HCT116 (cell line): Measurements from ENCODE around the gene CHCHD3. TPM values are rescaled to one million over a fixed set of nuclear protein-coding genes. Genes with fewer than 3 reads are reported as not detected.

ENCODE experiments used
- ATAC-seq: fragments of 200-7000 bp; cut with Tn5 transposase; 2 replicates; pipeline ENCODE4 v1.9.1; 2020; ENCODE audit warnings: mild to moderate bottlenecking, moderate library complexity
- BruUV-seq: library from RNA; stranded (reverse); fragments of 400-500 nt; replicated peaks from 2 replicates; lab custom pipeline; 2021; lab: Mats Ljungman, UMichigan
- CTCF ChIA-PET: fragments of 300-600 bp; sonication (Branson Sonifier 250); formaldehyde crosslinking; loops from one replicate; lab custom pipeline; 2021; ENCODE audit warnings: antibody characterized with exemption; lab: Charles Lee
- POLR2A ChIA-PET: fragments of 300-600, 350-600 bp; sonication (Branson Sonifier 250); formaldehyde crosslinking; loops from one replicate; lab custom pipeline; 2021; ENCODE audit warnings: antibody characterized with exemption; lab: Charles Lee
- RAD21 ChIA-PET, 2 experiments: fragments of 300-600 bp; sonication (Branson Sonifier 250); formaldehyde crosslinking; loops; one replicate each; lab custom pipeline; 2023; ENCODE audit warnings: low total read pairs in 2 of 2; ENCODE audit not compliant: uncharacterized antibody in 2 of 2, unreplicated experiment in 2 of 2, low non-redundant PET in 1 of 2; lab: Charles Lee
- DNase-seq: peaks from one replicate; pipeline ENCODE4 v3.0.0-alpha.2; 2010; ENCODE audit warnings: low read depth, low spot score
- H2AFZ ChIP-seq: fragments of 200-600 bp; shearing (Covaris generic), sonication (generic); 2 replicates; pipeline ENCODE4 v1.6.1; 2017; ENCODE audit warnings: low read depth, mixed run types, mixed read lengths, antibody characterized with exemption, low read length; ENCODE audit not compliant: poor library complexity, severe bottlenecking
- H3K27ac ChIP-seq: 2 replicates; pipeline ENCODE4 v1.5.1; 2012; ENCODE audit warnings: low read depth, low read length
- H3K27me3 ChIP-seq: fragments of 200-600 bp; sonication (generic); 2 replicates; pipeline ENCODE4 v1.6.1; 2016; ENCODE audit warnings: mixed run types, low read length, mixed read lengths; ENCODE audit not compliant: insufficient read depth
- H3K36me3 ChIP-seq, 2 experiments: fragments of 200-500 bp in 1 of 2; fragments of 200-600 bp in 1 of 2; sonication (Bioruptor generic) in 1 of 2; sonication (generic) in 1 of 2; 2 replicates each; pipeline versions ENCODE4 v1.5.1 to v1.6.1; 2014 to 2016; ENCODE audit warnings: low read length in 2 of 2, inconsistent platforms in 1 of 2, mixed read lengths in 1 of 2, mixed run types in 1 of 2; ENCODE audit not compliant: insufficient read depth in 2 of 2, control insufficient read depth in 1 of 2
- H3K4me1 ChIP-seq, 2 experiments: fragments of 200-600 bp in 1 of 2; sonication (generic) in 1 of 2; 2 replicates each; pipeline versions ENCODE4 v1.5.1 to v1.6.1; 2012 to 2017; ENCODE audit warnings: low read length in 2 of 2, inconsistent platforms in 1 of 2, mild to moderate bottlenecking in 1 of 2, mixed read lengths in 1 of 2, mixed run types in 1 of 2, moderate library complexity in 1 of 2; ENCODE audit not compliant: insufficient read depth in 2 of 2, control insufficient read depth in 1 of 2
- H3K4me2 ChIP-seq: fragments of 200-600 bp; sonication (generic); 2 replicates; pipeline ENCODE4 v1.6.1; 2017; ENCODE audit warnings: mixed run types, low read length, mixed read lengths
- H3K4me3 ChIP-seq, 2 experiments: fragments of 200-600 bp in 1 of 2; sonication (generic) in 1 of 2; replicated peaks in 1 of 2; 2 replicates each; pipeline ENCODE4 v1.5.1; 2011 to 2016; ENCODE audit warnings: low read length in 2 of 2, control low read depth in 1 of 2, low read depth in 1 of 2, mild to moderate bottlenecking in 1 of 2, mixed read lengths in 1 of 2, mixed run types in 1 of 2
- H3K79me2 ChIP-seq: fragments of 200-600 bp; sonication (generic); 2 replicates; pipeline ENCODE4 v1.6.1; 2017; ENCODE audit warnings: mild to moderate bottlenecking, mixed run types, low read length, moderate library complexity, mixed read lengths; ENCODE audit not compliant: insufficient read depth
- H3K9ac ChIP-seq: fragments of 200-600 bp; sonication (generic); 2 replicates; pipeline ENCODE4 v1.6.1; 2016; ENCODE audit warnings: low read length, mixed read lengths
- H3K9me2 ChIP-seq: fragments of 200-600 bp; sonication (generic), shearing (Covaris generic); 2 replicates; pipeline ENCODE4 v1.6.1; 2017; ENCODE audit warnings: mixed run types, mild to moderate bottlenecking, moderate library complexity; ENCODE audit not compliant: insufficient read depth
- H3K9me3 ChIP-seq, 2 experiments: fragments of 200-500 bp in 1 of 2; fragments of 200-600 bp in 1 of 2; sonication (Bioruptor generic) in 1 of 2; sonication (generic) in 1 of 2; 2 replicates each; pipeline ENCODE4 v1.6.1; 2014 to 2017; ENCODE audit warnings: low read length in 2 of 2, mixed read lengths in 2 of 2, inconsistent platforms in 1 of 2, low read depth in 1 of 2, mild to moderate bottlenecking in 1 of 2, mixed run types in 1 of 2, moderate library complexity in 1 of 2; ENCODE audit not compliant: control insufficient read depth in 1 of 2, insufficient read depth in 1 of 2
- H4K20me1 ChIP-seq: fragments of 200-600 bp; sonication (generic), shearing (Covaris generic); 2 replicates; pipeline ENCODE4 v1.6.1; 2017; ENCODE audit warnings: mixed run types, mild to moderate bottlenecking, moderate library complexity; ENCODE audit not compliant: insufficient read depth
- CTCF ChIP-seq, 3 experiments: fragments of 200-600 bp in 1 of 3; sonication (generic) in 1 of 3; IDR thresholded peaks in 2 of 3; conservative IDR thresholded peaks in 1 of 3; 2 replicates each; pipeline ENCODE4 v1.5.1; 2012 to 2017; ENCODE audit warnings: low read depth in 2 of 3, low read length in 2 of 3, antibody characterized with exemption in 1 of 3, borderline replicate concordance in 1 of 3, control low read depth in 1 of 3, mild to moderate bottlenecking in 1 of 3, mixed read lengths in 1 of 3, mixed run types in 1 of 3, moderate library complexity in 1 of 3; ENCODE audit not compliant: insufficient read depth in 1 of 3
- EGR1 ChIP-seq: IDR thresholded peaks from 2 replicates; pipeline ENCODE4 v1.6.1; 2012; ENCODE audit warnings: low read depth
- ELF1 ChIP-seq: IDR thresholded peaks from 2 replicates; pipeline ENCODE4 v1.6.1; 2012; ENCODE audit warnings: low read depth, borderline replicate concordance
- EZH2phosphoT487 ChIP-seq: fragments of 200-600 bp; IDR thresholded peaks from 2 replicates; pipeline ENCODE4 v1.6.1; 2018; ENCODE audit warnings: antibody characterized with exemption, borderline replicate concordance
- FOSL1 ChIP-seq: IDR thresholded peaks from 2 replicates; pipeline ENCODE4 v1.6.1; 2012; ENCODE audit warnings: low read depth
- JUND ChIP-seq: IDR thresholded peaks from 2 replicates; pipeline ENCODE4 v1.6.1; 2012
- MAX ChIP-seq: IDR thresholded peaks from 2 replicates; pipeline ENCODE4 v1.6.1; 2012
- POLR2AphosphoS5 ChIP-seq: IDR thresholded peaks from 2 replicates; pipeline ENCODE4 v1.6.1; 2011; ENCODE audit warnings: mild to moderate bottlenecking, low read depth, low read length, moderate library complexity
- REST ChIP-seq: IDR thresholded peaks from 2 replicates; pipeline ENCODE4 v1.6.1; 2012; ENCODE audit warnings: low read depth
- SIN3A ChIP-seq: IDR thresholded peaks from 2 replicates; pipeline ENCODE4 v1.6.1; 2012; ENCODE audit warnings: low read depth
- SP1 ChIP-seq: IDR thresholded peaks from 2 replicates; pipeline ENCODE4 v1.6.1; 2012; ENCODE audit warnings: low read depth
- SRF ChIP-seq: IDR thresholded peaks from 2 replicates; pipeline ENCODE4 v1.6.1; 2012; ENCODE audit warnings: low read depth
- YY1 ChIP-seq: IDR thresholded peaks from 2 replicates; pipeline ENCODE4 v1.6.1; 2011; ENCODE audit warnings: low read length, low read depth, moderate library complexity, mild to moderate bottlenecking; ENCODE audit not compliant: insufficient replicate concordance; ENCODE audit errors: extremely low read depth
- ZFX ChIP-seq: fragments of 450-650 bp; IDR thresholded peaks from 2 replicates; pipeline ENCODE4 v1.6.1; 2017
- ZNF274 ChIP-seq: fragments of 200-500 bp; sonication (Bioruptor generic); IDR thresholded peaks from 2 replicates; pipeline ENCODE4 v1.6.1; 2014; ENCODE audit warnings: mild to moderate bottlenecking, low read depth, low read length, inconsistent platforms
- intact Hi-C: fragments of 100-400 bp; cut with micrococcal nuclease; formaldehyde crosslinking; loops from 2 replicates; pipeline ENCODE4 v1.10.0; 2022
- total RNA-seq: library from RNA; stranded (reverse); gene quantifications from one replicate; pipeline ENCODE4 v1.2.1, GENCODE V29; 2021; ENCODE audit not compliant: unreplicated experiment

The CHCHD3 gene
- total RNA-seq, 1 experiment from 2014 or later = 73.5 TPM

GRCh38 chr7:132980402-132980801, 101.5 kb downstream of the CHCHD3 start:
- intact Hi-C loops = no loop called here
- H3K27ac ChIP-seq = no peak overlapping the region
- no peaks in the 10 kb centered on the region for H3K9me2 ChIP-seq
- no peak overlapping the region for H3K9ac ChIP-seq
- H2AFZ ChIP-seq = no peak overlapping the region
- ChIA-PET POLR2A (no interaction called here), RAD21 (no interaction called here), CTCF (no interaction called here)
- no peaks in the 10 kb centered on the region for H3K27me3 ChIP-seq
- no TSS peak for BruUV-seq
- DNase-seq (no peak), ATAC-seq (no peak)
- TF ChIP-seq ZNF274 (no peak), ELF1 (no peak), REST (no peak), CTCF (IDR thresholded peaks at IDR 0.05 in 2 of 3, conservative IDR thresholded peaks at IDR 0.05 in 1 of 3; ENCODE audit: borderline replicate concordance in 1 of 3, insufficient read depth in 1 of 3, low read depth in 2 of 3, low read length in 2 of 3) (no peak), EZH2phosphoT487 (no peak), YY1 (no peak), MAX (no peak), SP1 (no peak), SIN3A (no peak), ZFX (no peak), EGR1 (no peak), POLR2AphosphoS5 (no peak), SRF (no peak), JUND (no peak), FOSL1 (no peak)
- no peak overlapping the region for H3K4me3 ChIP-seq
- no peaks in the 10 kb centered on the region for H3K4me1 ChIP-seq
- no peaks in the 10 kb centered on the region for H3K36me3 ChIP-seq
- H3K9me3 ChIP-seq = no peaks in the 10 kb centered on the region
- H3K4me2 ChIP-seq = no peak overlapping the region
- H3K79me2 ChIP-seq = peaks cover 48% of the 10 kb centered on the region
- H4K20me1 ChIP-seq = no peaks in the 10 kb centered on the region; the same call in 1 of the 2 replicates
